Central memory CD8-positive, alpha-beta T cell (primary cell): ENCODE measurements around the gene ANKS4B.
"Not testable (repeated sequence)": the region's sequence is repeated elsewhere in the genome, so short reads cannot be mapped to it uniquely, and the experiment has no call there.

Experiments
- ATAC-seq: fragments of 150-1000 bp; cut with Tn5 transposase; replicated peaks from 2 replicates; pipeline ENCODE4 v1.10.0; 2022; ENCODE audit warnings: mild to moderate bottlenecking, moderate FRiP score, moderate number of reproducible peaks; ENCODE audit not compliant: poor library complexity, severe bottlenecking; ENCODE audit errors: extremely low read depth
- DNase-seq, 2 donors: peaks; one replicate each; pipeline ENCODE4 v3.0.0; 2021; ENCODE audit warnings: low spot score in 2 of 2
- H3K27ac Mint-ChIP-seq: one replicate; pipeline ENCODE4 v1.8.0; 2022; ENCODE audit warnings: low read depth, mild to moderate bottlenecking, moderate library complexity, mixed read lengths
- H3K27me3 Mint-ChIP-seq: one replicate; pipeline ENCODE4 v1.8.0; 2022; ENCODE audit warnings: mixed read lengths
- H3K36me3 Mint-ChIP-seq: one replicate; pipeline ENCODE4 v1.8.0; 2022; ENCODE audit warnings: mild to moderate bottlenecking, moderate library complexity, mixed read lengths; ENCODE audit not compliant: insufficient read depth
- H3K4me1 Mint-ChIP-seq: one replicate; pipeline ENCODE4 v1.8.0; 2022; ENCODE audit warnings: mixed read lengths
- H3K4me3 Mint-ChIP-seq: one replicate; pipeline ENCODE4 v1.8.0; 2022; ENCODE audit warnings: mild to moderate bottlenecking, moderate library complexity, mixed read lengths
- H3K9me3 Mint-ChIP-seq: one replicate; pipeline ENCODE4 v1.8.0; 2022; ENCODE audit warnings: mixed read lengths

ANKS4B gene

GRCh38 chr16:21289789-21290188 is 56.3 kb downstream of the ANKS4B start:
- not testable (repeated sequence) for H3K36me3 Mint-ChIP-seq, H3K4me3 Mint-ChIP-seq, H3K27ac Mint-ChIP-seq, H3K9me3 Mint-ChIP-seq, H3K4me1 Mint-ChIP-seq, ATAC-seq, DNase-seq
- H3K27me3 Mint-ChIP-seq = peaks cover 83% of the 10 kb centered on the region

GRCh38 chr16:21300309-21301167 is 67.0 kb downstream of the ANKS4B start:
- no peak for ATAC-seq
- Mint-ChIP-seq H3K9me3 (no peaks in the 10 kb centered on the region), H3K27ac (peak overlapping the region; percentile 30), H3K36me3 (peaks cover 2% of the 10 kb centered on the region), H3K4me1 (peaks cover 23% of the 10 kb centered on the region), H3K4me3 (peak overlapping the region; percentile 87), H3K27me3 (peaks cover 74% of the 10 kb centered on the region)
- DNase-seq = no peak

GRCh38 chr16:21301168-21301894 is 67.8 kb downstream of the ANKS4B start:
- Mint-ChIP-seq H3K4me3 (peak overlapping the region; percentile 87), H3K27ac (peak overlapping the region; percentile 30), H3K9me3 (no peaks in the 10 kb centered on the region), H3K36me3 (peaks cover 2% of the 10 kb centered on the region), H3K27me3 (peaks cover 66% of the 10 kb centered on the region), H3K4me1 (peaks cover 23% of the 10 kb centered on the region)
- ATAC-seq = peak; percentile 56
- no peak for DNase-seq

- Mint-ChIP-seq H3K36me3 (peaks cover 2% of the 10 kb centered on the region), H3K27me3 (peaks cover 63% of the 10 kb centered on the region), H3K4me3 (peak overlapping the region; percentile 87), H3K27ac (no peak overlapping the region), H3K9me3 (no peaks in the 10 kb centered on the region), H3K4me1 (peaks cover 23% of the 10 kb centered on the region)
- ATAC-seq (no peak), DNase-seq (no peak)
Measured at GRCh38 chr16:21301895-21302291, 68.4 kb downstream of the ANKS4B start.

- peaks cover 23% of the 10 kb centered on the region for H3K4me1 Mint-ChIP-seq
- peaks cover 63% of the 10 kb centered on the region for H3K27me3 Mint-ChIP-seq
Measured at GRCh38 chr16:21302454-21302853, 69.0 kb downstream of the ANKS4B start.

GRCh38 chr16:21302898-21303528 is 69.5 kb downstream of the ANKS4B start:
- DNase-seq (no peak), ATAC-seq (no peak)
- Mint-ChIP-seq H3K36me3 (peaks cover 2% of the 10 kb centered on the region), H3K27me3 (peaks cover 58% of the 10 kb centered on the region), H3K27ac (no peak overlapping the region), H3K4me1 (peaks cover 23% of the 10 kb centered on the region), H3K4me3 (no peak overlapping the region), H3K9me3 (no peaks in the 10 kb centered on the region)

More at GRCh38 chr16:21302454-21302853, 69.0 kb downstream of the ANKS4B start:
- Mint-ChIP-seq H3K4me3 (peak overlapping the region; percentile 87), H3K27ac (no peak overlapping the region), H3K9me3 (no peaks in the 10 kb centered on the region), H3K36me3 (peaks cover 2% of the 10 kb centered on the region)
- ATAC-seq (no peak), DNase-seq (no peak)
